ENCODE results near the gene LDLRAD3. TPM values are rescaled to one million over a fixed set of nuclear protein-coding genes. Genes with fewer than 3 reads are reported as not detected.

Gene LDLRAD3
- total RNA-seq, 1 experiment from 2014 or later, result 12.1 TPM

- H3T11ph ChIP-seq (ENCODE audit: low read length), result no peak overlapping the region
- H2BK120ac ChIP-seq (ENCODE audit: low read depth, low read length, poor library complexity, severe bottlenecking), result no peak overlapping the region
- peaks cover 13 to 22% of the 10 kb centered on the region in 2 experiments for H3K4me1 Mint-ChIP-seq
- no peak overlapping the region for H3K4ac ChIP-seq (ENCODE audit: low read depth, low read length)
- no peak overlapping the region for H3K23ac ChIP-seq (ENCODE audit: insufficient read length, low read depth, low read length)
- no peak overlapping the region for H2BK15ac ChIP-seq (ENCODE audit: low read depth, low read length)
- H3K27me3 Mint-ChIP-seq (ENCODE audit: low read depth), result peaks cover 25% of the 10 kb centered on the region
- peaks cover 0 to 4% (median 0%) of the 10 kb centered on the region in 3 experiments; a peak in 3 of 7 replicates for H3K36me3 Mint-ChIP-seq (ENCODE audit: insufficient read depth in 1 of 3, low read depth in 3 of 3)
- no peak overlapping the region for H4K91ac ChIP-seq (ENCODE audit: insufficient read length, low read depth, low read length)
- H3K9me3 ChIP-seq (ENCODE audit: control insufficient read depth, low read depth, low read length), result peaks cover 5% of the 10 kb centered on the region
- H3K4me1 ChIP-seq (ENCODE audit: insufficient read depth, low read length), result no peaks in the 10 kb centered on the region
- H3K18ac ChIP-seq (ENCODE audit: insufficient read length, low read depth, low read length), result no peak overlapping the region
- H3K9me3 Mint-ChIP-seq, result no peaks in the 10 kb centered on the region
- no peak for TF ChIP-seq CTCF (conservative IDR thresholded peaks at IDR 0.05)
- H2AFZ ChIP-seq (ENCODE audit: low read length), result no peak overlapping the region
- no peak overlapping the region for H3K56ac ChIP-seq (ENCODE audit: insufficient read length, low read depth, low read length)
- H3K27ac ChIP-seq (ENCODE audit: insufficient read length, low read depth, low read length), result no peak overlapping the region
- no peak for DNase-seq
- no peaks in the 10 kb centered on the region for H3K23me2 ChIP-seq (ENCODE audit: insufficient read length, low read depth, low read length, poor library complexity, severe bottlenecking)
- H3K4me2 ChIP-seq (ENCODE audit: insufficient read depth, insufficient read length, low read length), result no peak overlapping the region
- H3K79me2 ChIP-seq (ENCODE audit: insufficient read depth, low read length), result no peaks in the 10 kb centered on the region
- no peaks in the 10 kb centered on the region for H3K79me1 ChIP-seq (ENCODE audit: insufficient read depth, low read depth, low read length, poor library complexity, severe bottlenecking)
- H4K8ac ChIP-seq (replicated peaks; ENCODE audit: insufficient read length, low read depth, low read length), result no peak overlapping the region
- no peak overlapping the region for H3K14ac ChIP-seq (ENCODE audit: insufficient read depth, low read length)
- H3K27me3 ChIP-seq (ENCODE audit: insufficient read depth, low read length), result no peaks in the 10 kb centered on the region; the same call in 1 of the 2 replicates
- H3K27ac Mint-ChIP-seq, result no peak overlapping the region
- H3K4me3 Mint-ChIP-seq, result no peak overlapping the region
- no peaks in the 10 kb centered on the region for H4K20me1 ChIP-seq (ENCODE audit: control insufficient read depth, insufficient read depth, insufficient read length)
- no CpG with 5 or more reads among the region's 1 CpG for WGBS (ENCODE audit: extremely low coverage, insufficient read length, low lambda C conversion rate)
- no peak overlapping the region for H2BK5ac ChIP-seq (ENCODE audit: insufficient read length, low read length)
- H2BK20ac ChIP-seq (ENCODE audit: low read depth, low read length, poor library complexity, severe bottlenecking), result no peak overlapping the region
- H3K9ac ChIP-seq (ENCODE audit: extremely low read depth, insufficient read length, low read length), result no peak overlapping the region
- H4K5ac ChIP-seq (ENCODE audit: insufficient read length, low read depth, low read length), result no peak overlapping the region
- no peak overlapping the region for H2AK5ac ChIP-seq (ENCODE audit: insufficient read length, low read length)
- no peak overlapping the region for H2BK12ac ChIP-seq (ENCODE audit: insufficient read length, low read depth, low read length)
Measured at GRCh38 chr11:36254713-36255112, 310.9 kb downstream of the LDLRAD3 start.
